Ovary (tissue), 9 donors: Measurements from ENCODE around the gene TM4SF18. TPM values are rescaled to one million over a fixed set of nuclear protein-coding genes. Genes with fewer than 3 reads are reported as not detected.

Experiments used
- DNase-seq, 5 donors: peaks; one replicate each; pipeline ENCODE4 v3.0.0-alpha.2; 2019 to 2020
- H3K27ac ChIP-seq, 2 donors: fragments of 200-600 bp; one replicate each; pipeline versions ENCODE4 v1.5.1 to v1.8.0; 2019 to 2022
- H3K27me3 ChIP-seq: fragments of 200-600 bp; one replicate; pipeline ENCODE4 v1.8.0; 2022
- H3K36me3 ChIP-seq: fragments of 200-600 bp; sonication (generic); one replicate; pipeline ENCODE4 v1.5.1; 2019
- H3K4me1 ChIP-seq: one replicate; pipeline ENCODE4 v1.8.1; 2013; ENCODE audit warnings: mild to moderate bottlenecking, moderate library complexity; ENCODE audit not compliant: insufficient read depth
- H3K4me3 ChIP-seq: fragments of 200-600 bp; sonication (generic); one replicate; pipeline ENCODE4 v1.5.1; 2017
- H3K9me3 ChIP-seq, 2 donors: fragments of 200-600 bp in 1 of 2; sonication (generic) in 1 of 2; one replicate each; pipeline versions ENCODE4 v1.5.1 to v1.8.1; 2013 to 2019; ENCODE audit warnings: mild to moderate bottlenecking in 1 of 2, moderate library complexity in 1 of 2
- EP300 ChIP-seq: sonication (generic); formaldehyde crosslinking; IDR thresholded peaks from one replicate; pipeline ENCODE4 v1.6.1; 2017; ENCODE audit warnings: antibody characterized with exemption
- POLR2A ChIP-seq: fragments of 450-650 bp; IDR thresholded peaks from one replicate; pipeline ENCODE4 v1.6.1; 2017; ENCODE audit warnings: antibody characterized with exemption, mild to moderate bottlenecking, moderate library complexity
- WGBS, 3 donors: extraction: QIAGEN DNeasy Blood & Tissue Kit in 1 of 3; methylation state at CpG; one replicate each; pipeline versions ENCODE4 v1.1.5 to v1.1.7; 2013 to 2017; 5-methylcytosine and 5-hydroxymethylcytosine counted together
- intact Hi-C, 4 donors: fragments of 100-400 bp; cut with DNase I; formaldehyde crosslinking; loops; one replicate each; pipeline versions ENCODE4 v1.11.0 to v1.15.1; 2022 to 2023
- polyA plus RNA-seq, 2 donors: library from polyadenylated mRNA; stranded (reverse); fragments of 200-250 nt in 1 of 2; fragments of 350-450 nt in 1 of 2; fragmentation: Illumina TruSeq in 1 of 2; extraction: RNeasy Lipid Tissue Mini Kit (QIAGEN cat#74804) in 1 of 2; gene quantifications; one replicate each; pipeline ENCODE4 v1.2.3, GENCODE V29; 2013 to 2014
- total RNA-seq, 7 donors: library from RNA; depleted of rRNA in 2 of 7; stranded (reverse); fragments of >200 nt in 2 of 7; fragmentation: NEBNext Ultra II Directional in 3 of 7; extraction: Animal tissue kit (Norgen Biotek cat#: 25700) in 3 of 7; gene quantifications; one replicate each; pipeline versions ENCODE4 v1.1.0 to v1.2.4, GENCODE V29; 2016 to 2023
- TF ChIP-seq, protein P1 (sequence below), 3 donors: fragments of 450-650 bp in 2 of 3; fragments of 200-600 bp in 1 of 3; IDR thresholded peaks; one replicate each; pipeline versions ENCODE4 v1.5.1 to v1.8.0; 2016 to 2022; ENCODE audit warnings: antibody characterized with exemption in 3 of 3, mild to moderate bottlenecking in 1 of 3
- donor health status: DM: no; HTN: no; CAD: no; lungs with moderate emphysema.
- donor health status: DM: no; HTN: no; CAD: no.
- donor health status: Bipolar disorder and iron deficiency.
- donor health status: DM: yes; HTN: yes; CAD: no.
- donor health status: DM: no; HTN: no; CAD: no.
- donor health status: DM: yes; HTN: yes; CAD: no.

TM4SF18 gene
- total and polyA plus RNA-seq, 9 donors, result 2.4 to 16.3 (median 4.8) TPM

DNA sequence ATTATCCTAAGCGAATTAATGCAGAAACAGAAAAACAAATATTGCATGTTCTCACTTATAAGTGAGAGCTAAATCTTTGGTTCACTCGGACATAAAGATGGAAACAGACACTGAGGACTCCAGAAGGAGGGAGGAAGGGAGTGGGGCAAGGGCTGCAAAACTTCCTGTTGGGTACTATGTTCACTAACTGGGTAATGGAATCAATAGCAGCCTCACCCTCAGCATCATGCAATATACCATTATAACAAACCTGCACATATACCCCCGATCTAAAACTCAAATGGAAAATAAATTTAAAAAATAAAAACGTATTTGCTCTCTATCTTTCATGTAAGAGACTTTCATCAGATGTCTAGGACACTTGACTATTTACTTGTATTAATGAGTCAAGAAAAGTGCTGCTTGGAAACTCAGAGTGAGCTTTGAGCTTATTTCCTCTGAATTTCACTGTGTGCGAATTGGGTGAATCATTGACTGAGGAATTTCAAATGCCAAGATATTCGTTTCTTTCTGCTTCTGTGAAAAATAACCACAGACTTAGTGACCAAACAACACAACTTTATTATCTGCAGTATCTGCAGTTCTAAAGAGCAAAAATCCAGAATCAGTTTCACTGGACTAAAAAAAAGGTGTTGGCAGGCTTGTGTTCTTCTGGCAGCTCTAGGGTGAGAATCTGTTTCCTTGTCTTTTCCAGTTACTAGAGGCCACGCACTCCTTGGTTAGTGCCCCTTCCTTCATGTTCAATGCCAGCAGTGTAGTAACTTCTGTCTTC, 18.4 kb downstream of the TM4SF18 start:
- WGBS, 3 donors, result 66 to 74% (median 69%) methylated on average over 7 of the region's 7 CpGs
- Histone ChIP-seq H3K4me1 (peaks cover 1% of the 10 kb centered on the region), H3K27ac (no peak overlapping the region), H3K36me3 (no peaks in the 10 kb centered on the region), H3K27me3 (no peaks in the 10 kb centered on the region), H3K4me3 (no peak overlapping the region), H3K9me3 (no peaks in the 10 kb centered on the region)
- DNase-seq, result no peak
- TF ChIP-seq, protein P1, sequence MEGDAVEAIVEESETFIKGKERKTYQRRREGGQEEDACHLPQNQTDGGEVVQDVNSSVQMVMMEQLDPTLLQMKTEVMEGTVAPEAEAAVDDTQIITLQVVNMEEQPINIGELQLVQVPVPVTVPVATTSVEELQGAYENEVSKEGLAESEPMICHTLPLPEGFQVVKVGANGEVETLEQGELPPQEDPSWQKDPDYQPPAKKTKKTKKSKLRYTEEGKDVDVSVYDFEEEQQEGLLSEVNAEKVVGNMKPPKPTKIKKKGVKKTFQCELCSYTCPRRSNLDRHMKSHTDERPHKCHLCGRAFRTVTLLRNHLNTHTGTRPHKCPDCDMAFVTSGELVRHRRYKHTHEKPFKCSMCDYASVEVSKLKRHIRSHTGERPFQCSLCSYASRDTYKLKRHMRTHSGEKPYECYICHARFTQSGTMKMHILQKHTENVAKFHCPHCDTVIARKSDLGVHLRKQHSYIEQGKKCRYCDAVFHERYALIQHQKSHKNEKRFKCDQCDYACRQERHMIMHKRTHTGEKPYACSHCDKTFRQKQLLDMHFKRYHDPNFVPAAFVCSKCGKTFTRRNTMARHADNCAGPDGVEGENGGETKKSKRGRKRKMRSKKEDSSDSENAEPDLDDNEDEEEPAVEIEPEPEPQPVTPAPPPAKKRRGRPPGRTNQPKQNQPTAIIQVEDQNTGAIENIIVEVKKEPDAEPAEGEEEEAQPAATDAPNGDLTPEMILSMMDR (IDR thresholded peaks at IDR 0.05), result no peak
- no peak for TF ChIP-seq EP300
- no peak for TF ChIP-seq POLR2A
- intact Hi-C loops, result no loop called here

- no peaks in the 10 kb centered on the region for H3K36me3 ChIP-seq
- 66 to 84% (median 81%) methylated on average over 1 of the region's 1 CpG for WGBS, 3 donors
- no peak overlapping the region for H3K27ac ChIP-seq
- intact Hi-C loops, result no loop called here
- H3K4me1 ChIP-seq, result peaks cover 1% of the 10 kb centered on the region
- TF ChIP-seq POLR2A (no peak), EP300 (no peak)
- TF ChIP-seq, protein P1 (IDR thresholded peaks at IDR 0.05), result no peak
- no peak overlapping the region for H3K4me3 ChIP-seq
- no peak for DNase-seq
- no peaks in the 10 kb centered on the region for H3K27me3 ChIP-seq
- H3K9me3 ChIP-seq, result no peaks in the 10 kb centered on the region
Observed at GRCh38 chr3:149313542-149313941, 19.9 kb downstream of the TM4SF18 start.

GRCh38 chr3:149310796-149311534, 22.5 kb downstream of the TM4SF18 start:
- Histone ChIP-seq H3K4me1 (peaks cover 1% of the 10 kb centered on the region), H3K36me3 (no peaks in the 10 kb centered on the region), H3K27ac (no peak overlapping the region), H3K27me3 (no peaks in the 10 kb centered on the region), H3K4me3 (no peak overlapping the region), H3K9me3 (no peaks in the 10 kb centered on the region)
- 75 to 82% (median 79%) methylated on average over 7 of the region's 7 CpGs for WGBS, 3 donors
- intact Hi-C loops, result no loop called here
- TF ChIP-seq, protein P1 (IDR thresholded peaks at IDR 0.05), result no peak
- TF ChIP-seq EP300 (no peak), POLR2A (no peak)
- no peak for DNase-seq

DNA sequence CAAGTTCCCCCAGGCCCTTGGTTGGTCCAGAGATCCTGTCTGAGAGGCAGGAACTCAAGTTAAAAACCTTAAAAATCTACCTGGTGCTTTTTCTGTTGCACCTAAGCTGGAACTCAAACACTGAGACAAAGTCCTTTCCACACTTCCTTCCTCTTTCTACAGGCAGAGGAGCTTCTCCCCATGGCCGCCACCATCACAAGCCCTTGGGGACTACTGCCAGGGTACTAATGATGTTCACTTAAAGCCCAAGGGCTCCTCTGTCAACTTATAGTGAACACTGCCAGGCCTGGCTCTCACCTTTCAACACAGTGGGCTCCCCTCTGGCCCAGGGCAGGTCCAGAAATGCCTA, 26.0 kb downstream of the TM4SF18 start:
- Histone ChIP-seq H3K36me3 (no peaks in the 10 kb centered on the region), H3K27ac (no peak overlapping the region), H3K27me3 (no peaks in the 10 kb centered on the region), H3K9me3 (no peaks in the 10 kb centered on the region), H3K4me3 (no peak overlapping the region), H3K4me1 (no peaks in the 10 kb centered on the region)
- intact Hi-C loops, result loop anchor here in 1 of 4 donors (10.0 kb wide), 1 partner anchor 877 kb away; no protein-coding TSS in a partner anchor
- no peak for DNase-seq
- no peak for TF ChIP-seq EP300
- TF ChIP-seq POLR2A, result no peak
- TF ChIP-seq, protein P1 (IDR thresholded peaks at IDR 0.05), result no peak
- 92 to 100% (median 97%) methylated on average over 1 of the region's 1 CpG for WGBS, 3 donors
